ENCODE measurements around the gene CYTH3.

- no peak for TF ChIP-seq CTCF (IDR thresholded peaks at IDR 0.05 in 2 of 3, conservative IDR thresholded peaks at IDR 0.05 in 1 of 3; ENCODE audit: borderline replicate concordance in 1 of 3, insufficient read depth in 1 of 3, low read depth in 2 of 3, low read length in 2 of 3)
- no peak for TF ChIP-seq EGR1 (IDR thresholded peaks at IDR 0.05; ENCODE audit: low read depth)
- no peak for TF ChIP-seq REST (IDR thresholded peaks at IDR 0.05; ENCODE audit: low read depth)
- TF ChIP-seq ZNF274 (IDR thresholded peaks at IDR 0.05; ENCODE audit: low read depth, low read length) = no peak
- TF ChIP-seq EZH2 (IDR thresholded peaks at IDR 0.05) = no peak
- no peak for TF ChIP-seq RAD21 (IDR thresholded peaks at IDR 0.05; ENCODE audit: low read depth)
- TF ChIP-seq POLR2A (IDR thresholded peaks at IDR 0.05; ENCODE audit: borderline replicate concordance, extremely low read depth, insufficient read depth, insufficient read length) = no peak
- no peak for TF ChIP-seq EZH2phosphoT487 (IDR thresholded peaks at IDR 0.05; ENCODE audit: borderline replicate concordance)
- TF ChIP-seq YY1 (IDR thresholded peaks at IDR 0.05; ENCODE audit: extremely low read depth, insufficient replicate concordance, low read depth, low read length) = no peak
- TF ChIP-seq ATF3 (IDR thresholded peaks at IDR 0.05) = no peak
- TF ChIP-seq CEBPB (IDR thresholded peaks at IDR 0.05; ENCODE audit: low read depth) = no peak
- TF ChIP-seq POLR2AphosphoS5 (IDR thresholded peaks at IDR 0.05; ENCODE audit: low read depth, low read length) = no peak
- TF ChIP-seq ZBTB33 (IDR thresholded peaks at IDR 0.05; ENCODE audit: extremely low read depth, insufficient replicate concordance, low read length) = no peak
- TF ChIP-seq SIN3A (IDR thresholded peaks at IDR 0.05; ENCODE audit: low read depth) = no peak
Observed at GRCh38 chr7:6170571-6171531, 101.6 kb downstream of the CYTH3 start.
